GM19463 (cell line): ENCODE data around the gene TEX51.

Source experiments
- ATAC-seq: cut with Tn5 transposase; IDR thresholded peaks from one replicate; pipeline ENCODE4 v1.9.1; 2021; ENCODE audit warnings: mild to moderate bottlenecking, moderate library complexity; ENCODE audit not compliant: unreplicated experiment

The TEX51 gene

DNA sequence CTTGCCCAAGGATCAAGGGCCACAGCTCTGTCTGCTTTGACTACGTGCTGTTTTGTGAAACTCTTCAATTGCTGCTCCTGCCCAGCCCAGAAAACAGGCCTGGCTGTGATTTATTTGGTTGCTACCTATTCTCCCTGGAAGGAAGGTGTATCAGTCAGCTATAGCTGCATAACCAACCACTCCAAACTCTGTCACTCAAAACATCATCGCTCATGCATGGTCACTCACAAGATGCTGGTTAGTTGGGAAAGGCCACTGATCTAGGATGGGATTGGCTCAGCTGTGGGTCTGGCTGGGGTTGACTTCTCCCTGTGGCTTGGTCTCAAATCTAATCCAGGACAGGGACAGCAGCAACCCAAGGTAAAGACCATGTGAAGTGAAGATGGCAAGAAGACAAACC is 14.6 kb downstream of the TEX51 start:
- no peak for ATAC-seq

DNA sequence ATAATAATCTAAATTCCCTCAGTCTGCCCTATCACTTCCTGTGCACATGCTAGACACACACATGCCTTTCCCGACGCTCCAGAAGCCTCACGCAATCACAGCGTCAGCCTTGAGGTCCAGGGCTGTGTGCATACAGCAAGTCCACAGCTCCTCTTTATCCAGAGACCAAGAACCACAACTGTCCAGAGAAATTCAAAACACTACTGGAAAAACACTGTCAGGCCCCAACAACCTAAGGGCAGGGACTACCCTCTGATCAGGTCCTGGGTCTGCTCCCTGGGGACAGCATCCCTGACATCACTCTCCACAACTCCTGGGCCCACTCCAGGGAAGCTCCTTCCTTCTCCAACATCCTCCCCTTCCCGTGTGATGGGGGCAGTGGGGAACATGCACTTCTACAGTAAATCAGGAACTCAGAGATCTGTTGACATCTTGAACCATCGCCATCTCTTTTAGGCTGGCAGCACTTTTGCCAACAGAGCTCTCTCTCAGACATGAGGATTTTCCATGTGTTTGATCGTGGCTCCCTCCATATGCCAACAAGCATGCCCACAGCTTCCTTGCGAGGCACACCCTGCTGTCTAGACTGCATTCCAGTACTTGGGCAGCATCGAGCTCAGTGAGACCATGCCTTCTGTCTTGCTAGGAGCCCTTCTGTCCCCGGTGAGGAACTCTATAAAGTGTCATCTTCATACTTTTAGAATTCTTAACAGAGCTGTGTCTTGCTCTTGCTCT is 15.4 kb downstream of the TEX51 start:
- no peak for ATAC-seq

DNA sequence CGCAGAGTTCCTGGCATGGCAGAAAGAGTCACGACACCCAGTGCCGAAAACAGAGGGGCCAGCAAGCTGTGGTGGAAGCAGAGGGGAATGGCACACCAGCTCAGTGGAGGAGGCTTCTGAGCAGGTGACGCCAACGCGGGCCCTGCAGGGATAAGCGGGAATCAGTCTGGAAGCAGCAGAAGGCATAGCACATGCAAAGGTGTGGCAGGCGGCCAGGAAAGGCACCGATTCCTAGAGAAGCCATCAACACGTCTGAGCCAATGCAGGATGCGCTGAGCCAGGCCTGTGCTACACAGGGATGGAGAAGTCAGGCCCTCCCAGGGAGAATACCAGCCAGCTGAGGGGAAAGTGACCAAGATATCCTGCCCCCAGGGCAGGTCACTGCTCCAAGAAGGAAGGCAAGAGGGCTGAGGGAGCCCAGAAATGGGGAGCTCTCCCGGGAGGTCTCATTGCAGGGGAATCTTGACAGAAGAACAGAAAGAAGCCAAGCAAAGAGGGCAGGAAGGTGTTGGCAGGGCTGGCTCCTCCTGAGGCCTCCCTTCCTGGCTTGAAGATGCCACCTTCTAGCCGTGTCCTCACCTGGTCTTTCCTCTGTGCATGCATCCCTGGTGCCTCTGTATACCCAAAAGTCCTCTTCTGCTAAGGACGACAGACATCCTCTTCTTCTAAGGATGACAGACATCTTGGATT is 16.3 kb downstream of the TEX51 start:
- no peak for ATAC-seq

DNA sequence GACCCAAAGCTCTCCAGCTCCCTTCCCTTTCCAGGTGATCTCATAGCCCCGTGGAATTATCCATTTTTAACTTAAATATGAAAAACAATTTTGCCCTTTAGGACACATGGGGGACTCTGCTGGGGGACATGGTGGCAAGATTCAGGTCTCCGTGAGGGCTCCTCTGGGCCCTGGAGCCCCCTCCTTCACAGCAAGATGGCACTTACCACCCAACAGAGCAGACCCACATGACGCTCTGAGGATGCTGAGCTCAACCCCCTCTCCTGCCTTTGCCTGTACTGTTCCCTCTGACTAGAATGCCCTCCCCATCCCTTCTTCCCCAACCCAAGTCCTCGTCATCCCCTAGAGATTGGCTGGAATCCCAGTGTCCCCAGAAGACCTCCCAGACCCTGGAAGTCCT is 17.2 kb downstream of the TEX51 start:
- no peak for ATAC-seq

DNA sequence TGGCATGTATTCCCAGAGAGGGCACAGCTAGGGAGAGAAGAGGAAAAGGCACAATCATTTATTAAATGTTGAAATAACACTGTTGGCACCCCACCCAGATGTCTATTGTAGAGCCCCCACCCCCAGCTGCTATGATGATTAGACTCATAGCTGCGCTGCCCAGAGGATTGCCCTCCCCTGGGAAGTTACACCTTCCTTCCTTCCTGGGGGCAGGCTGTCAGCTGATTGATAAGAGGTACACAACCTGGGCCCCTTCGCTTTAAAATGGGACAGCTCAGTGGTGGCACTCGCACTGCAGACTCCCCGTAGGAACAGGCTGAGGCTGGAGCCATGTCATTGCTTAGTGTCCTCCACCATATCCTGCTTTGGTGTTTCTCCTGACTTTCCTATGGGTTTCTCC is 18.1 kb downstream of the TEX51 start:
- ATAC-seq, result no peak

DNA sequence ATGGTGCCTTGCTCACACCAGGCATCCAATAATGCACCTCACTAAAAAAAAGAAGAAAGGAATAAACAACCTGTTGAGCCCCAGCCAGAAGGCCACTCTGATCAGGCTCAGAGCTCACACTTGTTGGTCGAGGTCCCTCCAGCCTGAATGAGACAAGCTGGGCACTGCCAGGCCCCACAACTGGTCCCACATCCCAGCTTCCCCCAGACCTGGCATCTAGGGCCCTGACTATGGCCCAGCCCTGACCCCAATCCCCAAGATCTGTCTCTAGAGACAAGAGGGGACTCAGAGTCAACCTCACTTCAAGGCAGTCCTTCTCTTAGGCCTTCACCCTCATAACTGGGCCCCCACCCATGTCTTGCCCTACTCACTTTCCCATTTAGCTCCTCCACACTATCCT is 22.4 kb downstream of the TEX51 start:
- ATAC-seq, result no peak

DNA sequence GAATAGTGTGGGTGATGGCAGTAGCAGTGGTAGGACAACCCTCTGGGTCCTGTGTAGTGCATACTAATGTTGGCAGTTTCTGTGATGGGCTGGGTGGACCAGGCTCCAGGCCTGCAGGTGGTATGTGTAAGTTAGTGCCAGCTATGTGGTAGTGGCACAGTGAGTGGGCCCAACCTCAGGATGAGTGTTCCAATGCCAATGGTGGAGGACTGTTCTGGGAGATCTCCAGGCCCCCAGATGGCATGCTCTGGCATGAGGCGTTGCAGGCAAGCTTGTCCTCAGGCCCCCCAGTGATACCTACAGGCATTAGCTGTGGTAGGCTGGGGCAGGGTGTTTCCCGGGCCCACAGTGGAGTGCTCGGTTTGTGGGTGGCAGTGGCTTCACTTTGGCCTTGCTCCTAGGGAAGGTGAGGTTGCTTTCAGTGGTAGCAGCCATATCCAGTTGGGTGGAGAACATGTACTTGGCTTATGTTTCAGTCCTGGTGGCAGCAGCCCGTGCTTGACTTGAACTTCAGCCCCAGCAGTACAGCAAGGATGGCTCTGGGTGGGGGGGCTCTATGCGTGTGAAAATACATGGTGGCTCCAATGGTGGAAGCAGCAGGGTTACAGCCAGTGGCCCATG is 32.4 kb downstream of the TEX51 start:
- no peak for ATAC-seq

DNA sequence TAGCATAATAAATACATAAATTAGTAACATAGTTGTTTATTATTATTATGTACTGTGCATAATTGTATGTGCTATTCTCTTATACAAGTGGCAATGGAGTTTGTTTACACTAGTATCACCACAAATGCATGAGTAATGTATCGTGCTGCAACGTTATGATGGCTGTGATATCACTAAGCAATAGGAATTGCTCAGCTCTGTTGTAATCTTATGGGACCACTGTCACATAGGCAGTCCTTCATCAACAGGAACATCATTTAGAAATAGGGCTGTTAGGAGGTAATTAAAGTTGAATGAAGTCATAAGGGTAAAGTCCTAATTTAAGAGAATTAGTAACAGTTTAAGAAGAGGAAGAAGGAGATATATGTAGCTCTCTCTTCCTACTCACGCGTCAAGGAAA is 33.8 kb downstream of the TEX51 start:
- ATAC-seq, result no peak

DNA sequence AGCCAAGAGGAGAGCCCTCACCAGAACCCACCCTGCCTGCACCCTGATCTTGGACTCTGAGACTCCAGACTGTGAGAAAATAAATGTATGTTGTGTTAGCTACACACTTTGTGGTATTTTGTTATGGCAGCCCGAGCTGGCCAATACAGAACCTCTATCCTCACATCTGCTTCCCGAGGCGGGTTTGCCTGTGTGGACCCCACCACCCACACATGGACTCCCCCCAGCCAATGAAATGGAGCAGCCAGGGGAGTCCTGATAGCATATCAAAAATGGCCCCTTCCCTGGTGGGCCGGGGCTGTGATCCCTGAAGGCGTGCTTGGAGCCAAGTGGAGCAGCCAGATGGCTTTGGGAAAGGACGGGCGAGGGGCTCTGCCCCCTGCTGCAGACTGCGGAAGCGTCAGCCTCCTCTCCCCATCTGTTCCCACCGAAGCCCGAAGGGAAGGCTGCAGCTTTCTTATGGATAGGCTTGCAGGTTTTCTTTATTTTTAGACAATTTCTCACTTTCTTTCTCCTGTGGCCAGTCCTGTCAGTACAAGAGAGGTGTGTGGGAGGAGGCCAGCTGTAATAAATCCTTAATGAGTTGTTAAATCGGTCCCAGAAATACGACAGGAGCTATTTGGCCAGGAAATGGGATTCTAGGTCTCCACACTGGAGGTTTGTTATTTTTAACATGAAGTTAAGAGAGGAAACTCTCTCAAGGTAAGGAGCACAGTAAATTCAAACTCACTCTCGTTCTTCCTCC is 34.4 kb downstream of the TEX51 start:
- no peak for ATAC-seq

DNA sequence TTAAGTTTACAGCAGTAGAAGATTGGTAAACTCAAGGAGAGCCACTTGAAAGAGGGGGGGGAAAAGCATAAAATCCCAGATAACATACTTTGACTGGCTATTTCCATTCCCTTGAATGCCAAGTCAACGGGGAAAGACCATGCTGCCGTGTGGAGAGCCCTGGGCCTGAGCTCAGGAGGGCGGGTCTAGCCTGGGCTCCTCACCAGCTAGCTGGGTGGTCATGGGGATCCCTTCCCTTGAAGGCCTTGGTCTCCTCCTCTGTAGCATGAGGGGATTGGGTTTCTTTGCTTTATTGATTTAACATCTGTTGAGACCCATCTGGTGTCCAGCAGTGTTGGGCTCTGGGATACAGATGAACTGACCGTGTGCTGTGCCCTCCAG is 35.0 kb downstream of the TEX51 start:
- no peak for ATAC-seq

DNA sequence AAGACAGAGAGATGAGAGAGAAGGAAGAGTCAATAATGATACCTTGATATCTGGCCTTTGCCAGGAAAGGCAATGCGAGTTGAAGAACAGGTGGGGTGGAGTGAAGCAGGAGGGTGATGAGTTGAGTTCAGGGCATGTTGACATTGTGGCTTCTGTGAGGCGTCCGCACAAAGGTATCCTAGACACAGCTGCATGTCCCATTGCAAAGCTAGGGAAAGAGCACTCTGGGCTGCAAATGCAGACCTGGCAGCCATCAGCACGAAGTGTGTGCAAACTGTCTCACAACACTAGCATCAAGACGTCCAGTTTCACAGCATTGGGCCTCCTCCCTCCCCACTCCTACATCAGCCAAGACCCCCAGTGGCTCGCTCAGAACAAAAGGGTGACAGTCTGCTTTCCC is 36.1 kb downstream of the TEX51 start:
- ATAC-seq, result no peak

DNA sequence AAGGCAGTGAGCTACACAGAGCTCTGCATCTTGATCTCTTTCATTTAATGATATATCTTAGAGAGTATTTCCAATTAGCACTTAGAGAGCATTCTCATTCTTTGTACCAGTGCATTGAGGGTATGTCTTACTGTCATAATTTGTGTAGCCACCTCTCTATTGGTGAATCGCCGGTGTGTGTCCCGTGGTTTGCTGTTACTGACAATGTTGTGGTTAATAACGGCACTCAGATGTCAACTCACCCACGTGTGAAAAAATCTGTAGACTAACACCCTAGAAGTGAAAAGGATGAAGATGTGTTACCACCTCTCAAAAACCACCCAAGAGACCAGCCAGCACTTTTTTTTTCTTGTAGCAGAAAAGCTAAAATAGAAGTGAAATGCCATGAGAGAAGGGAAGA is 37.1 kb downstream of the TEX51 start:
- ATAC-seq, result no peak

DNA sequence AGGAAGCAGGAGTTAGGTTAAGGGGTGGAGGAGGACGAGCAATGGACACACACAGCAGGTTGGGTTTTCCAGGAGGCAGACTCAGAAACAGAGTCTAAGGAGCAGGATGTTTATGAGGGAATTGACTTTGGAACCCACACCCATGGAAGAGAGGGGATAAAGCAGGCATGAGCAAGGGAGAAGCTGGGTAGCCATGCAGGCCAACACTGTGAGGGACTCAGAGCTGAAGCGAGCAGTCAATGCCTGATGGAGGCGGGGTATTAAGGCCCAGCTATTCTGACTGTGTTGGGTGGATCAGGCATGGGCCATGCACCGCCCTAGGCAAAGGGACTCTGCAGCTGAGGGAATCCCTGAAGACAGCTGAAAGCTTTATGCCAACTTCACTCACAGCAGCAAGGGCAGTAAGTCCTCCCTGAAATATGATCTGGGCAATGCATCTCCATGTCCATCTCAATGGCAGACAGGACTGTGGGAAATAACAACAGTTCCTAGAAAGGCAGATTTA is 37.6 kb downstream of the TEX51 start:
- ATAC-seq, result no peak

DNA sequence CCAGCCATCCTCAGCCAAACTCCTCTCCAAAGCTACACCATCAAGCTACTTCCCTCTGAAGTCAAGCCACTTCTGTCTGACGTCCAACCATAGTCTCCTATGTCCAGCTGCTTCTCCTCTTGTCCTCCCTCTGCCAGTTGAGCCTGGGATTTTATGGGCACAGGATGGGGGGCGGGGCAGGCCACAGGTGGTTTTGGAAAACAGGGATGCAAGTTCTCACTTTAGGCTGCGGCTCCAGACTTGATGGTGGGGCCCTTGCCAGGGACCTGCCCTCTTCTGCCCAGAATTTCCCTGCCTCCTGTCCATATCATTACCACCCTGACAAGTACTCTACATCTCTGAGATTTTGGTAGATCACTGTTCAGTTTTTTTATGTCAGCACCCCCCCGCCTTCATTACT is 41.6 kb downstream of the TEX51 start:
- ATAC-seq, result no peak

DNA sequence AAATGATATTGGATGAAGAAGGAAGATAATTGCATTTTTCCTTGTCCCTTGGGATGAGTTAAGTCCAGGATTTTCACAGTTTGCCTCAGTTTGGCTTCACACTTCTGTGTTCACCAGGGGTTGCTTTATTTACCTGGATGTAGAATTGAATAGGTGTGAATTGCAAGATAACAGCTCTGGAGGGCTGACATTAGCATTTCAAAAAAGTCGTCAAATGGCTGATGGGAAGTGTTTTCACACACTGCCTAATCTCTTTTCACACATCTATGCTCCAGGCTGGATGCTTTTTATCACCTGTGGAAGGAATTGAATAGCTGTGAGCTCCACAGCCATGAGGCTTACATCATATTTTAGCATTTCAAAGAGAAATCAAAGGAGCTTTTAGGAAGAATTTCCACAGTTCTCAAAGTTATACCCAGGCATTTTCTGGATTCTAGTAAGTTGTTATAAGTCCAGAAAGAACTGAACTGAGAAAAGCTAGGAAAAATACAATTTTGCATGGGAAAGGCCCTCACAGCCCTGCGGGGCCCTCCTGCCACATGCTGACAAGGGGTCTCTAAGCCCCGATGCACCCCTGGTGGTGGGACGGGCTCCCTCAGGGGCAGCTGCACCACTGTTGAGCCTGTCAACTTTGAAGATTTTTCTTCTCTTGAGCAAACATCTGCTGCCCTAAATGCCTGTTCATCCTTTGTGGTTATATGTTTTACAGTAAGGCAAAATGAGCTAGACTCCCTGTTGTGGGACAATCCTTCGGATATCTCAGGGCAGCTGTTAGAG is 43.9 kb downstream of the TEX51 start:
- ATAC-seq, result no peak

DNA sequence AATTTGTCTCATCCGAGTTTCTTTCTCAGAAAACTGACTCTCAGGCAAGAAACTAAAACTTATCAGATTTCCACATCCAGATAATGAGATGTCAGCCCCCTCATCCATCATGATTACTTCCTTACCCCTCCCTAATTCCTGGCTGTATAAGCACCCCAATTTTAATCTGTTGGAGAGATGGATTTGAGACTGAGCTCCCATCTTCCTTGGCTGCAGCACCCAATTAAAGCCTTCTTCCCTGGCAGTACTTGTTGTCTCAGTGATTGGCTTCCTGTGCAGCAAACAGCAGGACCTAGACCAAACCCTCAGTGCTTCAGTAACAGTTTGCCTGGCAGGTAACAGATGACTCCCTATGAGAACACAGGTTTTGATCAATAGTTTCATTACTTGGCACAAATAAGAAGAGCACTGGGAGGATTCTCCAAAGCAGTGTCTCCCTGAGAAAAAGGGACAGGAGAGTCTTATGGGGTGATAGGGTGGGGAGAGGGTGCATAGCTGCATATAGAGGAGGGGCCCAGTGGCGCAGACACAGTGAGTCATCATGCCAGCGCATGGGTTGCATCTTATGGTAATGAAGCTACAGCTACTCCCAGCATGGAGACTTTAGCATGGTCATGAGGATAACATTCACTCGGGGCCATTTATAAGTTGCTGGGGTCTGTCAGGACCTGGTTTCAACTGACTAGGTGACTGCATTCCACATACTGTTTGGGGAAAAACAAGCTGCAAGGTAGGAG is 45.1 kb downstream of the TEX51 start:
- no peak for ATAC-seq

DNA sequence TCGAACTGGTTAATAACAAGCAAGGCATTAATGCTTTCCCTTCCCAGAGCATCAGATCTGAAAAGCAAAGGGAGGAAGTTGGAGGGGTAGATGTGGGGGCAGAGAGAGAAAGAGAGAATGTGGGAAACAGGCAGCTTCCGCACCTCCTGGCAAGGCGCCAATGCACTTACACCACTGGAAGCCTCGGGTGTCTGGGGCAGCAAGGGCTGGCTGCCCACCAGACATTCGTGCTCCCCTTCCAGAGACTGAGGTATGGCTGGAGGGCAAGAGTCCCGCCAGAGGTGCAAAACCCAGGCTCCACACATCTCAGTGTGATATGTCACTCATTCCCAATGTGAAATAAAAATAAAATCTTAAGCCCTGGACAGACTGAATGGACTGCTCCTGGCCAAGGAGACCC is 46.4 kb downstream of the TEX51 start:
- ATAC-seq, result no peak

DNA sequence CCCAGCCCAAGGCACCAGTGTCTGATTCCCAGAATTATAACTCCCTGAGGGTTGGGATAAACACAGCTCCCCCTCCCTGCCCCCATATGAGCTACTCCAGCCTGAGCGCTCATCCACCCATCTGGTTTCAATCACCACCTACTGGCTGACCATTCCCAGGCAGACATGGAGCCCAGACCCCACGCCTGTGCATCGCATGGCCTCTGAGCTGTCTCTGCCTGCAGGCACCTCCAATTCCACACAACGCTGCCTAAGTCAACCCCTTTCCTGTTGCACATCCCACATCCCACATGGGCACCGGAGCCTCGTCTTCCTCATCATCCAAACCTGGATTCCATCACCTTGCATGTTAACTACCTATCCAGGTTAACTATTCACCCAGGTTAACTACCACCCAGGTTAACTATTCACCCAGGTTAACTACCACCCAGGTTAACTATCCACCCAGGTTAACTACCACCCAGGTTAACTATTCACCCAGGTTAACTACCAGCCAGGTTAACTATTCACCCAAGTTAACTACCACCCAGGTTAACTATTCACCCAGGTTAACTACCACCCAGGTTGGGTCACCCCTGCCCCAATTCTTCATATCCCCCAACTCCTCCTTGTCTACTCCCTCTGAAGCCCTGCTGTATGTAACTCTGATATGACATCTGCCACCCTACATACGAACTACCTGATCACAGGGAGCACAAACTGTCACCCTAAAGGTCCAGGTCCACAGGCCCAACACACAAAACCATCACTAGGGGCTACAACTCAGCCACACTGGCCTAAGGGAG is 47.8 kb downstream of the TEX51 start:
- no peak for ATAC-seq

DNA sequence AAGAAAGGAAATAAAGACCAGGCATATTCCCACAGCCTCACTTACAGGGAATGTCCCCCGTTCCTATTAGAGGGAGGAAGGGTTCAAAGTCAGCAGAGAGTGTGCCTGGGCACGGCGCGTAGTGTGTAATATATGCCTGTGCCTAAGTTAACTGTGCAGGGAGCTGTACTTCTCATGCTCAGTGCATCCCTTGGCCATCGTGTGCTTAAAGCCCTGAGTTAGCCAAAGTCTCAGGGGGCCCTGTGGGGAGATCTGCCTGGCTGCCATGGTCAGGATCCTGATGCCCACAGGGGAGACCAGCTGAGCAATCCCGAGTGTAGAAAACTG is 48.4 kb downstream of the TEX51 start:
- ATAC-seq, result no peak
